NCI-H748 (cell line): ENCODE measurements around the gene PIK3CB.
"Not testable (repeated sequence)": the region's sequence is repeated elsewhere in the genome, so short reads cannot be mapped to it uniquely, and the experiment has no call there.

Experiments
- DNase-seq: peaks from one replicate; lab custom pipeline; 2025; ENCODE audit not compliant: unreplicated experiment; lab: John Stamatoyannopoulos, UW

Gene PIK3CB

GRCh38 chr3:138768125-138768524 lies 66.6 kb downstream of the PIK3CB start:
- DNase-seq = no peak

- no peak for DNase-seq
Measured at GRCh38 chr3:138767498-138768104, 67.1 kb downstream of the PIK3CB start.

GRCh38 chr3:138761002-138761401 lies 73.7 kb downstream of the PIK3CB start:
- DNase-seq = no peak

GRCh38 chr3:138748190-138748589 lies 86.5 kb downstream of the PIK3CB start:
- no peak for DNase-seq

- no peak for DNase-seq
Measured at GRCh38 chr3:138747225-138747624, 87.5 kb downstream of the PIK3CB start.

- DNase-seq = no peak
Measured at GRCh38 chr3:138740072-138740471, 94.7 kb downstream of the PIK3CB start.

GRCh38 chr3:138732456-138732855 lies 102.3 kb downstream of the PIK3CB start:
- DNase-seq = no peak

GRCh38 chr3:138726946-138727730 lies 107.6 kb downstream of the PIK3CB start:
- no peak for DNase-seq

- DNase-seq = not testable (repeated sequence)
Measured at GRCh38 chr3:138726042-138726441, 108.7 kb downstream of the PIK3CB start.

GRCh38 chr3:138725116-138725515 lies 109.6 kb downstream of the PIK3CB start:
- no peak for DNase-seq

- DNase-seq = no peak
Measured at GRCh38 chr3:138724443-138724842, 110.3 kb downstream of the PIK3CB start.

GRCh38 chr3:138718849-138719248 lies 115.9 kb downstream of the PIK3CB start:
- DNase-seq = no peak

GRCh38 chr3:138717348-138717747 lies 117.4 kb downstream of the PIK3CB start:
- no peak for DNase-seq

- DNase-seq = no peak
Measured at GRCh38 chr3:138712086-138712485, 122.6 kb downstream of the PIK3CB start.

- DNase-seq = no peak
Measured at GRCh38 chr3:138705675-138706074, 129.1 kb downstream of the PIK3CB start.

GRCh38 chr3:138696666-138697370 lies 137.9 kb downstream of the PIK3CB start:
- DNase-seq = no peak

GRCh38 chr3:138694287-138695007 lies 140.3 kb downstream of the PIK3CB start:
- no peak for DNase-seq

- DNase-seq = no peak
Measured at GRCh38 chr3:138692152-138692551, 142.6 kb downstream of the PIK3CB start.

- DNase-seq = no peak
Measured at GRCh38 chr3:138691351-138691750, 143.4 kb downstream of the PIK3CB start.

- DNase-seq = no peak
Measured at GRCh38 chr3:138690036-138690435, 144.7 kb downstream of the PIK3CB start.

- no peak for DNase-seq
Measured at GRCh38 chr3:138688871-138689299, 145.8 kb downstream of the PIK3CB start.
